ENCODE measurements around the gene FAM83E.

Gene FAM83E

DNA sequence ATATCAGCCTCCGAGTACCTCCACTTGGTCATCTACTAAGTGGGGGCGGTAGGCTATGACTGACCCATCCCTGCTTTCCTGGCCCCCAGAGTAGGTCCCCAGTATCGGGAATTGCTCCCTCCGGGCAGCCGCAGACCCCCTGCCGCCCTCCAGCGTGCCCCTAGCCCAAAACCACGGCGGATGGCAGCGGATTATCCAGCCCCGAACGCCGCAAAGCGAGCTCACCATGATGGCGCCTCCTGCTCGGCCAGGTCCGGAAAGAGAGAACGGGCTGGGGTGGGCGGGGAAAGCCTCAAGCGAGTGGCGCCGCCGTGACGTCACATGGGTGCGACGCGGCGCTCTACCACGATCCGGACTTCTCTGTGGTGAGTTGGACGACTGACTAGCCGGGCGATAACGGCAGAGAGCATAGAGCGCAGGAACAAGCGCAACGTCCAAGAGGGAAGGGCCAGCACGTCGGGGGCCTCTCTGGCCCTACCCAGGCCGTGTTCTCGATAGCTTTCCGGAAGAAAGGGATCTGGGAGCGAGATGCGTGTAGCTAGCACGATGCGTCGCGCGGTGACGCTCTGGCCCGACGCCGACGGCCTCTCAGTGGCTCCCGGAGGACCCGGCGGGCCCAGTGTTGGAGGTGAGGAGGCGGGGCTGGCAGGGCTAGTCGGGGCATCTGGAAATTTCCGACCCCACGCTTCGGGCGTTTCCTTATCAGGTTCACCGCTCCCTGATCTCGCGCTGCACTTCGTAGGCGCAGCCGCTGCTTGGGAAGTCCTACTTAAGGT, 4.2 kb upstream of the FAM83E start, which contains the start of the genes RPL18 and SPHK2:
Gene RPL18 (minus strand): TSS at position 263 of the 776 bp plus-strand sequence. CDS start 35 bp downstream, at position 228.
Gene SPHK2 (plus strand): TSS at position 591 of the 776 bp plus-strand sequence. CDS start 1,009 bp downstream, outside the sequence.
- ATAC-seq (ENCODE audit: low read depth) (peak; percentile 74), DNase-seq (ENCODE audit: low spot score) (peak; percentile 97)
- peak within 1 kb of the TSS; percentile 78 for H3K27ac ChIP-seq (ENCODE audit: poor library complexity, severe bottlenecking)
- no peaks in the 10 kb centered on the region for H3K27me3 ChIP-seq (ENCODE audit: insufficient read depth, poor library complexity, severe bottlenecking)
- H3K9me3 ChIP-seq (ENCODE audit: severe bottlenecking) = no peaks in the 10 kb centered on the region
- TF ChIP-seq, protein P1, sequence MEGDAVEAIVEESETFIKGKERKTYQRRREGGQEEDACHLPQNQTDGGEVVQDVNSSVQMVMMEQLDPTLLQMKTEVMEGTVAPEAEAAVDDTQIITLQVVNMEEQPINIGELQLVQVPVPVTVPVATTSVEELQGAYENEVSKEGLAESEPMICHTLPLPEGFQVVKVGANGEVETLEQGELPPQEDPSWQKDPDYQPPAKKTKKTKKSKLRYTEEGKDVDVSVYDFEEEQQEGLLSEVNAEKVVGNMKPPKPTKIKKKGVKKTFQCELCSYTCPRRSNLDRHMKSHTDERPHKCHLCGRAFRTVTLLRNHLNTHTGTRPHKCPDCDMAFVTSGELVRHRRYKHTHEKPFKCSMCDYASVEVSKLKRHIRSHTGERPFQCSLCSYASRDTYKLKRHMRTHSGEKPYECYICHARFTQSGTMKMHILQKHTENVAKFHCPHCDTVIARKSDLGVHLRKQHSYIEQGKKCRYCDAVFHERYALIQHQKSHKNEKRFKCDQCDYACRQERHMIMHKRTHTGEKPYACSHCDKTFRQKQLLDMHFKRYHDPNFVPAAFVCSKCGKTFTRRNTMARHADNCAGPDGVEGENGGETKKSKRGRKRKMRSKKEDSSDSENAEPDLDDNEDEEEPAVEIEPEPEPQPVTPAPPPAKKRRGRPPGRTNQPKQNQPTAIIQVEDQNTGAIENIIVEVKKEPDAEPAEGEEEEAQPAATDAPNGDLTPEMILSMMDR (IDR thresholded peaks at IDR 0.05; ENCODE audit: poor library complexity, severe bottlenecking) = peak; percentile 7
- peaks cover 40% of the 10 kb centered on the region for H3K36me3 ChIP-seq (ENCODE audit: low read depth)
- peak within 1 kb of the TSS; percentile 77 for H3K4me3 ChIP-seq (ENCODE audit: severe bottlenecking)
- peaks cover 33% of the 10 kb centered on the region for H3K4me1 ChIP-seq (ENCODE audit: insufficient read depth, poor library complexity, severe bottlenecking)

DNA sequence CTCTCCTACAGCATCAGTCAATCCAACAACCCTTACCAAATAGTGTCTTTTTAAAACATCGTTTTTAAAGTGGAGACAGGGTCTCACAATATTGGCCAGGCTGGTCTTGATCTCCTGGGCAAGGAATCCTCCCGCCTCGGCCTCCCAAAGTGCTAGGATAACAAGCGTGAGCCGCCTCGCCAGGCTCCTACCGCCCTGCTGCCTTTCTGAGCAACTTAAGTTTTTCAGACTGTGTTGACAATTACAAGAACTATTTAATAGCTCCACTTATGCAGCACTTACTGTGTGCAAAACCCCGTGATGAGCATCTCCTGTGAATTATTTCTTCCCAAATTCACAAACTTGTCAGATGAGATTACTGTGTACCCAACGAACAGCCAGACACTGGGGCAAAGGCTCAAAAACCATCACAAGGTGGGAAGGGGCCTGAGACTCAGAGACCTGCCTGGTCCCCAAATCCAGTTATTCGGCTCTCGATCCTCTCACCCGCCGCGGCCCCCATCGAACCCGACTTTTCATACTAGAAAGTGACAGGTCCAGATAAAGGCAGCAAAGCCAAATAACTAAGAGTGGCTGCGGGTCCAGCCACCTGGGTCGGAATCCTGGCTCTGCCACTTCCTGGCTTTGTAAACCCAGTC, 3.5 kb upstream of the FAM83E start:
- Histone ChIP-seq H3K36me3 (ENCODE audit: low read depth) (peaks cover 40% of the 10 kb centered on the region), H3K9me3 (ENCODE audit: severe bottlenecking) (no peaks in the 10 kb centered on the region), H3K4me3 (ENCODE audit: severe bottlenecking) (peak overlapping the region; percentile 77), H3K4me1 (ENCODE audit: insufficient read depth, poor library complexity, severe bottlenecking) (peaks cover 28% of the 10 kb centered on the region), H3K27me3 (ENCODE audit: insufficient read depth, poor library complexity, severe bottlenecking) (no peaks in the 10 kb centered on the region), H3K27ac (ENCODE audit: poor library complexity, severe bottlenecking) (peak overlapping the region; percentile 78)
- no peak for ATAC-seq (ENCODE audit: low read depth)
- no peak for DNase-seq (ENCODE audit: low spot score)
- TF ChIP-seq, protein P1 (IDR thresholded peaks at IDR 0.05; ENCODE audit: poor library complexity, severe bottlenecking) = no peak

DNA sequence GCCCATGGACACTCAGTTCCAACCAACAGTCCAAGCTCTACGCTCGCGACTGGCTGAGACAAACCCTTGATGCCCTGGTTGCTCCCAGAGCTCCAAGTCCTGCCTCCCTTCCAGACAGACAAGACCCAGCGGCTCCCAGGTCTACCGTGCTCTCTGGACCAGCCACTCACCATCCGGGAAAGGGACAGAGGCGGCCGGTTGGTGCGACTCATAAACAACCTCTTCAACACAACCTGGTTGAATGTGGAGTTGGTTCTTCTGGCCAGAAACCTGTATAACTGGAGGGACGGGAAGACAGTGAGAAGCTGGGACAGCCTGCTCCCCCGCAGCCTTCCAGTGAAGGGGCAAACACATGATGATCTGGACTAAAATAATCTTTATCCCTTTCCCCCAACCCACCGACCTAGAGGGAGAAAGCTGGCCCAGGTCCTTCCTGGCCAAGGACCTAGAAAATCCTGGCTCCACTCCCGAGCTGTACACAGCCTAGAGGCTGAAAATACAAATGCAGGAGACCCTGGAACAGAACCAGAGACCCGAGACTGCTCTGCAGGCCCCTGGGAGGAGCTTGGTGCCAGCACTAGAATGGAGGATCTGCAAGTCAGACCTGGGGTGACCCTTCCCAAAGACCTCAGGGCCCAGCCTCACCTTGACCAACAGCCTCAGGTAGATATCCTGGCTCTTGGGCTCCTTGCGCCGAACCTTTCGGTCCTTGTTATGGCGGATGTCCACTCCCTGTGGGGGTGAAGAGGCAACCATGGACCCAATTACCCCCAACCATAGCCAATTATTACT, 2.5 kb upstream of the FAM83E start:
- peaks cover 25% of the 10 kb centered on the region for H3K4me1 ChIP-seq (ENCODE audit: insufficient read depth, poor library complexity, severe bottlenecking)
- peak overlapping the region; percentile 78 for H3K27ac ChIP-seq (ENCODE audit: poor library complexity, severe bottlenecking)
- H3K36me3 ChIP-seq (ENCODE audit: low read depth) = peaks cover 40% of the 10 kb centered on the region

DNA sequence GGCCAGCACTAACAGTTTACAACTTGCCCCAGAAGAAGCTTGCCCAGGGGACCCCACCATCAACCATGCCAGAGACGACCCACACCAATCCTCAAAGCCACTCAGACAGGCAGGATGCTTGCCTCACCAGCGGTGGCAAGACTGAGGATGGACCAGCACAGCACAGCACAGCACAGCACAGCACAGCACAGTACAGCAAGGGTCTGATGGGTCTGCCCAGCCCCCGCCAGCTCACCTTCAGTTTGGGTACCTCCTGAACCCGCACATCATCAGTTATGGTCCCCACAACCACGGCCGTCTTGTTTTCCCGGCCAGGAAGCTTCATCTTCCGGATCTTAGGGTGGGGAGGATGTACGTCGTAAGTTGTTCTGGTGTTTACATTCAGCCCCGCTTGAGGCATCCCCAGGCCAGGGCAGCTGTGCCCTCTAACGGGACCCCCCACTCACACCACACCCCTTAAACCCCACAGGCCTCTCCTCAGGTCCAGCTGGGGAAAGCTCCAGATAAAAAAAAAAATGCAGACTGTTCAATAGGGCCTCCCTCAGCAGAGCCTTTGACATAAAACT, 1.7 kb upstream of the FAM83E start:
- Histone ChIP-seq H3K27me3 (ENCODE audit: insufficient read depth, poor library complexity, severe bottlenecking) (no peaks in the 10 kb centered on the region), H3K36me3 (ENCODE audit: low read depth) (peaks cover 40% of the 10 kb centered on the region), H3K4me3 (ENCODE audit: severe bottlenecking) (no peak overlapping the region), H3K27ac (ENCODE audit: poor library complexity, severe bottlenecking) (peak overlapping the region; percentile 78), H3K4me1 (ENCODE audit: insufficient read depth, poor library complexity, severe bottlenecking) (peaks cover 25% of the 10 kb centered on the region), H3K9me3 (ENCODE audit: severe bottlenecking) (no peaks in the 10 kb centered on the region)
- no peak for DNase-seq (ENCODE audit: low spot score)
- TF ChIP-seq, protein P1 (IDR thresholded peaks at IDR 0.05; ENCODE audit: poor library complexity, severe bottlenecking) = no peak
- ATAC-seq (ENCODE audit: low read depth) = no peak

More for the DNA sequence above, 2.5 kb upstream of the FAM83E start:
- Histone ChIP-seq H3K4me3 (ENCODE audit: severe bottlenecking) (peak overlapping the region; percentile 77), H3K27me3 (ENCODE audit: insufficient read depth, poor library complexity, severe bottlenecking) (no peaks in the 10 kb centered on the region), H3K9me3 (ENCODE audit: severe bottlenecking) (no peaks in the 10 kb centered on the region)
- DNase-seq (ENCODE audit: low spot score) (no peak), ATAC-seq (ENCODE audit: low read depth) (no peak)
- TF ChIP-seq, protein P1 (IDR thresholded peaks at IDR 0.05; ENCODE audit: poor library complexity, severe bottlenecking) = no peak

Measured in RWPE2 (cell line).